Small intestine (tissue), 7 donors: ENCODE results near the gene OSBP2. TPM values are rescaled to one million over a fixed set of nuclear protein-coding genes. Genes with fewer than 3 reads are reported as not detected.

Experiments
- DNase-seq, 2 donors: peaks; one replicate each; pipeline versions ENCODE4 v3.0.0 to v3.0.0-alpha.2; 2013
- FAIRE-seq: peaks from 2 replicates; lab custom pipeline; 2012; peaks lifted over from hg19 to GRCh38; lab: Jason Lieb, UNC
- H3K27ac ChIP-seq, 3 donors: one replicate each; pipeline ENCODE4 v1.5.1; 2013; ENCODE audit warnings: low read length in 2 of 3, mild to moderate bottlenecking in 2 of 3, control low read depth in 1 of 3, inconsistent platforms in 1 of 3, low read depth in 1 of 3, moderate library complexity in 1 of 3
- H3K27me3 ChIP-seq, 3 donors: one replicate each; pipeline ENCODE4 v1.6.1; 2013; ENCODE audit warnings: low read length in 3 of 3, inconsistent platforms in 1 of 3; ENCODE audit not compliant: control insufficient read depth in 3 of 3, insufficient read depth in 3 of 3
- H3K36me3 ChIP-seq, 3 donors: one replicate each; pipeline ENCODE4 v1.6.1; 2013; ENCODE audit warnings: low read length in 3 of 3, inconsistent platforms in 1 of 3, low read depth in 1 of 3, mild to moderate bottlenecking in 1 of 3, moderate library complexity in 1 of 3; ENCODE audit not compliant: control insufficient read depth in 3 of 3, insufficient read depth in 2 of 3
- H3K4me1 ChIP-seq, 3 donors: one replicate each; pipeline ENCODE4 v1.6.1; 2013; ENCODE audit warnings: low read length in 2 of 3, inconsistent platforms in 1 of 3, low read depth in 1 of 3, mild to moderate bottlenecking in 1 of 3, moderate library complexity in 1 of 3; ENCODE audit not compliant: control insufficient read depth in 3 of 3, insufficient read depth in 2 of 3
- H3K4me3 ChIP-seq, 3 donors: one replicate each; pipeline ENCODE4 v1.5.1; 2013; ENCODE audit warnings: low read length in 3 of 3, control low read depth in 1 of 3, inconsistent platforms in 1 of 3, low read depth in 1 of 3, mild to moderate bottlenecking in 1 of 3, moderate library complexity in 1 of 3
- H3K9me3 ChIP-seq, 2 donors: one replicate each; pipeline ENCODE4 v1.6.1; 2013; ENCODE audit warnings: low read depth in 1 of 2, low read length in 1 of 2; ENCODE audit not compliant: control insufficient read depth in 2 of 2, insufficient read depth in 1 of 2
- WGBS, 3 donors: extraction: QIAGEN DNeasy Blood & Tissue Kit; methylation state at CpG; one replicate each; pipeline ENCODE4 v1.1.7; 2013; 5-methylcytosine and 5-hydroxymethylcytosine counted together
- polyA plus RNA-seq, 4 donors: library from polyadenylated mRNA; stranded (reverse) in 3 of 4; unstranded in 1 of 4; fragments of 200-250 nt in 3 of 4; fragments of 120-200 nt in 1 of 4; gene quantifications; one replicate each; pipeline versions ENCODE4 v1.2.1 to v1.2.3, GENCODE V29; 2013
- donor health status: healthy with polysubstance abuse.
- donor health status: control.
- donor health status: control.
- donor health status: Bipolar disorder and iron deficiency.
- donor health status: healthy.

Gene OSBP2
- polyA plus RNA-seq, 4 donors, result 1.3 to 99.3 (median 1.8) TPM

DNA sequence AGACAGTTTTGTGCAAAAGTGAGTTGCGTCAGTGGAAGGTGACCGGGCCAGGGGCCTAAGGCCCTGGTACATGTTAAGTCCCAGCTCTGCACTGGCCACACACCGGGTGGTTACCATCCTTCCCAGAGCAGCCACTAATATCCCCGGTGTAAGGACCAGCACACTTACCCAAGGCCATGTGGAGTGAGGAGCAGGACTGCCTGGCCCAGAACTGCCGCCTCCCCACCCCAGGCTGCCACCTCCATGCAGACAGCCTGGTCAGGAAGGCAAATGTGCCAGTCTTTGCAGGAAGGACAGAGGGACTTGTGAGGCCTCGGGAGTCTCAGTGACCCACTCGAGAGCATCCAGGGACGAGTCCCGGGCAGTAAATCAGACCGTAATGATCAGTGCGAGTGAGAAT lies 171.0 kb downstream of the OSBP2 start:
- Histone ChIP-seq H3K36me3 (peaks cover 0 to 3% (median 0%) of the 10 kb centered on the region in 3 donors), H3K4me1 (peaks cover 0 to 11% (median 0%) of the 10 kb centered on the region in 3 donors), H3K9me3 (no peaks in the 10 kb centered on the region), H3K27ac (no peak overlapping the region), H3K27me3 (no peaks in the 10 kb centered on the region), H3K4me3 (no peak overlapping the region)
- FAIRE-seq (no peak), DNase-seq (no peak)
- 92 to 95% (median 95%) methylated on average over 11 of the region's 11 CpGs for WGBS, 3 donors

DNA sequence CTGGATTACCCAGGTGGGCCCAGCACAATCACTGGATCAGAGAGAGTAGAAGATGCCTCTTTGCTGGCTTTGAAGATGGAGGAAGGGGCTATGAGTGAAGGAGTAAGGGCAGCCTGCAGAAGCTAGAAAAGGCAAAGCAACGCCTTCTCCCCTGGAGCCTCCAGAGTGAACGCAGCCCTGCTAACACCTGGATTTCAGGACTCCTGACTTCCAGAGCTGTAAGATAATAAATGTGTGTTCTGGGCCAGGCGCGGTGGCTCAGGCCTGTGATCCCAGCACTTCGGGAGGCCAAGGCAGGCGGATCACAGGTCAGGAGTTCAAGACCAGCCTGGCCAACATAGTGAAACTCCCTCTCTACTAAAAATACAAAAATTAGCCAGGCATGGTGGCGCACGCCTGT lies 171.5 kb downstream of the OSBP2 start:
- FAIRE-seq (no peak), DNase-seq (no peak)
- WGBS, 3 donors, result 89 to 93% (median 89%) methylated on average over 8 of the region's 8 CpGs
- Histone ChIP-seq H3K9me3 (no peaks in the 10 kb centered on the region), H3K4me1 (peaks cover 0 to 11% (median 0%) of the 10 kb centered on the region in 3 donors), H3K36me3 (peaks cover 0 to 6% (median 0%) of the 10 kb centered on the region in 3 donors), H3K4me3 (no peak overlapping the region), H3K27ac (no peak overlapping the region), H3K27me3 (no peaks in the 10 kb centered on the region)

DNA sequence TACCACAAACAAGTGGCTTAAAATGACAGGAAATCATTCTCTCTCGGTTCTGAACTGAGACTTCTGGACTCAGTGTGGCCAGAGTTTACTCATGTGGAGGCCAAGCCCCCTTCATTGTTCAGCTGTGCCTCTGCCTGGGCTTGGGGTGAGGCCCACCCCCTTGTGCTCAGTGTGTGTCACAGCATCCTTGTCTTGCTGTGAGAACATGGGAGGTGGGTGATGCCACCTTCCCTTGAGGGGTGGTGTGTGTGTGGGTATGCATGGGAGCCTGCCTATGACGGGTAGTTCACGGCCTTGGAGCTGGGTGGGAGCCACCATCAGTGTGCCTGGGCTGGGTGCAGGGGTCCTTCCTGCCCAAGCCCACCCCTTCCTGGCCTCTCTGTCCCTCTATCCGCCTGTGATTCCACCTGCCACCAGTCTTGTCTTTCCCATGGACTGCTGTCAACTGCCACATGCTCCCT lies 172.2 kb downstream of the OSBP2 start:
- no peaks in the 10 kb centered on the region for H3K27me3 ChIP-seq
- FAIRE-seq (no peak), DNase-seq (no peak)

DNA sequence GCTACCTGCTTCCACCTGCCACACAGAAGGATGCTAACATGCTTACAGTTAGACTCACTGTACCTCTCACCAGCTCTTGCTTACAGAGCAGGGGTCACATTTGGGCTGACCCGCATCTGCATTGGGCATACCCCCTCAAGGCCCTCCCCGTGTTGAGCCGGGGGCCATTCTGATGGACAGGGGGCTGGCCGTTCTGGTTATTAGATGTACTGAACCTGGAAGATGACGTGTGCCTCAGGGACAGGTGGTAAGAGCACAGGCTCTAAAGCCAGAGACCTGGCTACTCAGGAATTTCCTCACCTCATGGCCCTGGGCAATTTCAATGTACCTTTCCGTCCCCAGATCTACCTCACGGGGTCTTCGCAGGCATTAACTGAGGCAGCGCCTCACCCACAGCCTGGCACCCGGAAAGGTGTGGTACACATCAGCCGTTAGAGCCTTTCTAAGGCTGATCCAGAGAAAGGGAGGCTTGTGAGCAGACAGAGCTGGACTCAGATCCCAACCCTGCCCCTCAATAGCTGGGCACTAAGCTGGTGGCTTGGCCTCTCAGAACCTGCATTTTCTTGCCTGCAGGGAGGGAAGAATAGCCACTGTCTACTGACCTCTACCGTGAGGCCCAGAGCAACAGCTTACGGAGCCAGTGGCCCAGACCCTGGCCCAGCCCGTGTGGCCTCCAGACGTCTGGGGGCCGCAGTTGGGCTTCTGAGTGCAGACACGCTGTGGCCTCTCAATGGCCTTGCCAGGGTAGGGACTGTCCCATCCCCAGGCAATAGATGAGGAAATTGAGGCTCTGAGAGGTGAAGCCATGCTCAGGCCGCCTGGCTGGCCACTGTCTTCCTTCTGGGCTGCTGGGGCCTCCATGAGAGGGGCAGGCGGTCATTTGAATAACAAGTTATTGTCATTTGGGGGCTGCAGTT lies 173.3 kb downstream of the OSBP2 start:
- Histone ChIP-seq H3K9me3 (no peaks in the 10 kb centered on the region), H3K27ac (no peak overlapping the region), H3K4me1 (peaks cover 0 to 9% (median 0%) of the 10 kb centered on the region in 3 donors), H3K27me3 (no peaks in the 10 kb centered on the region), H3K4me3 (no peak overlapping the region), H3K36me3 (peaks cover 0 to 6% (median 0%) of the 10 kb centered on the region in 3 donors)
- FAIRE-seq (no peak), DNase-seq (no peak)
- WGBS, 3 donors, result 90 to 95% (median 92%) methylated on average over 19 of the region's 19 CpGs

More for the DNA sequence above, 172.2 kb downstream of the OSBP2 start:
- Histone ChIP-seq H3K4me3 (no peak overlapping the region), H3K9me3 (no peaks in the 10 kb centered on the region), H3K27ac (no peak overlapping the region), H3K36me3 (peaks cover 0 to 6% (median 0%) of the 10 kb centered on the region in 3 donors), H3K4me1 (peaks cover 0 to 11% (median 0%) of the 10 kb centered on the region in 3 donors)
- WGBS, 3 donors, result 77 to 87% (median 77%) methylated on average over 4 of the region's 4 CpGs

DNA sequence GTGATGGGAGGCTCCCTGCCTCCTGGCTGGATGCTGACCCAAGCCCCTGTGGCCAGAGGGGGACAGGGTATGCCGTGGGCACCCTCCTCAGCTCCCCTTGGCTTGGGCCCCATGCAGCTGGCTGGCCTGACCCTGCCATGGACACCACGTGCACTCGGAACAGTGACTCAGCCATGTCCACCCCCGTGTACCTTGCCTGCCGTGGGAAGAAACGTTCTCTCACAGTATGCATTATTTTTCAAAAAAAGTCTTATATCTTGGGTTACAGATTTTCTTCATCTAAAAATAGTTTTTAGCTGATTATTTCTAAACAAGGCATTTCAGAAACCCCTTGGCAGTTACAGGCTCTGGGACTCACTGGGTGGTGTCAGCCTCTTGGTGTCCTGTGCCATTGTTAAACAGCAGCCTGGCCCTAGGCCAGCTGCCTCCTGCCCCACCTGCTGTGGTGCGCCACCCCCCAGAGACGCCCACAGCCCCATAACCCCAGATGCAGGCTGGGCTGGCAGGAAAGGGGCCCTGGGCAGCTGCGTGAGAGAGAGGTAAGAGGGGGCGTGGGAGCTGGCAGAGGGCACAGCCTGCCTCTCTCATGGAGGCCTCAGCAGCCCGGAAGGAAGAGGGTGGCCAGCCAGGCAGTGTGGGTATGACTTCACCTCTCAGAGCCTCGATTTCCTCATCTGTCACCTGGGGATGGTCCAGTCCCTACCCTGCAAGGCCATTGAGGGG lies 174.2 kb downstream of the OSBP2 start:
- Histone ChIP-seq H3K9me3 (no peaks in the 10 kb centered on the region), H3K27me3 (no peaks in the 10 kb centered on the region), H3K27ac (no peak overlapping the region), H3K36me3 (peaks cover 0 to 8% (median 0%) of the 10 kb centered on the region in 3 donors), H3K4me1 (peaks cover 0 to under 1% (median 0%) of the 10 kb centered on the region in 3 donors), H3K4me3 (no peak overlapping the region)
- FAIRE-seq, result no peak
- no peak for DNase-seq
- WGBS, 3 donors, result 63 to 71% (median 67%) methylated on average over 12 of the region's 12 CpGs

DNA sequence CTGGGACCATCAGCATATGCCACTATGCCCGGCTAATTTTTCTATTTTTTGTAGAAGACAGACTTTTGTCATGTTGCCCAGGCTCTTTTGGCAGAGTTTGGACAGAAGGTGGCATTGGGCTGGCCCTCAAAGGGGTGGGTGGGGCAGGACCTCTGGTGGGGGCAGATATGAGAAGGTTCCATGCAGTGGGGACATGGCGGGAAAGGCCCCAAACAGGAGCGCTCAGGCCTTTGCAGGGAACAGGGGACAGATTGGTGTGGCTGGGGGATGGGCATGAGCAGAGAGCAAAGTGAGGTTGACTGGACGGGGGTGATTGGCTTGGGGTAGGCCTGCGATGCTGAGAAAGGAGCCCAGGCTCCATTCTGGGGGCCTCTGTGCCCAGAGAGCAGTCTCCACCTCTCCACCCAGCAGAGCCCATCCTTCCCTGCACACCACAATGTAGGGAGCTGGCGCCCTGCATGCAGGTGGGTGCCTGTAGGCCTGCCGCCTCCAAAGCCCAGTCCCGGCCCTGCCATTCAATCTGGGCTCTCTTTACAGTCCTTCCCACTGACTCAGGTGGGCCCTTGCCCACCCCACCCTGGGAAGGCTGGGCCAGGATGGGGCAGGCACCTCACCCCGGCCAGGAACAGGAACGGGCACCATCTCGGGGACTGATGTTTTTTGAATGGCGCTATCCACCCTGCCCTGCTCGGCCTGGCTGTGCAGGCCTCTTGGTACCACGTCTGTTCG lies 175.2 kb downstream of the OSBP2 start:
- Histone ChIP-seq H3K27me3 (no peaks in the 10 kb centered on the region), H3K4me1 (no peaks in the 10 kb centered on the region), H3K36me3 (peaks cover 0 to 8% (median 0%) of the 10 kb centered on the region in 3 donors), H3K4me3 (no peak overlapping the region), H3K27ac (no peak overlapping the region), H3K9me3 (no peaks in the 10 kb centered on the region)
- 90 to 94% (median 94%) methylated on average over 14 to 15 of the region's 15 CpGs for WGBS, 3 donors
- FAIRE-seq, result no peak
- no peak for DNase-seq

DNA sequence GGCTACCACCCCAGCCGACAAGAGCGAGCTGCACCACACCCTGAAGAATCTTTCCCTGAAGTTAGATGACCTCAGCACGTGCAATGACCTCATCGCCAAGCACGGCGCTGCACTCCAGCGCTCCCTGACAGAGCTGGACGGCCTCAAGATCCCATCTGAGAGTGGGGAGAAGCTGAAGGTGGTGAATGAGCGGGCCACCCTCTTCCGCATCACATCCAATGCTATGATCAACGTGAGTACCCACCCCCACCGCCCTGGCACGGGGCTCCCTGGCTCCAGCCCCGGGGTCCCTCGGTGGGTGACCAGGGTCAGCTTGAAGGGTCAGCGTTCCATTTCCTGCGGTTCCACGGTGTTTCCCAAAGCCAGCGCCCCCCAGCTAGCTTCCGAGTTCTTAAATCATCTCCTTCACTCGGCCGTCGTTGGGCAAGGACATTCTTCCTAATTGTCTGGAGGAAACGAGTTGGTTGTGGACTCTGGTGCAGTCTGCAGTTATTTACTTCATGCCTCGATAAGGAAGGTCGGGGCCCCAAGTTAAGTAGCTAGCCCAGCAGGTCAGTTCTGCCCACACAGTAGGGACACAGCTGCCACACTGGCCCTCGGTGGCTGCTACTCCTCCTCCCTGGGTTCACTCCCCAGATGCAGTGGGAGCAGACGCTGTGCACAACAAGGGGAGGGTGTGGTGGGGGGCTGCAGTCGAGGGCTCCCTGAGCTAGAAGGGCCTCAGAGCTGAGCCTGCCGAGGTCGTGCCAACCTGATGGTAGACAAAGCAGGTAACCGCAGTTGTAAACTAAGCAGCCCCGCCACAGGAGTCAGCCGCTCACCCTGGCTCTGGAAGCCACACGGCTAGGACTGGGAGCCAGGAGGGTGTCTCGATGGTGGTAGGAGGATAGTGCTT lies 176.0 kb downstream of the OSBP2 start:
- H3K4me1 ChIP-seq, result no peaks in the 10 kb centered on the region
- 90 to 92% (median 91%) methylated on average over 35 to 36 of the region's 36 CpGs for WGBS, 3 donors
- no peak overlapping the region for H3K27ac ChIP-seq
- peaks cover 0 to 10% (median 0%) of the 10 kb centered on the region in 3 donors for H3K36me3 ChIP-seq
- no peaks in the 10 kb centered on the region for H3K9me3 ChIP-seq
- FAIRE-seq, result no peak
- no peak for DNase-seq
- H3K4me3 ChIP-seq, result no peak overlapping the region
- H3K27me3 ChIP-seq, result no peaks in the 10 kb centered on the region
